Measurements from ENCODE around the gene MRPS15.
"Not testable (repeated sequence)": the region's sequence is repeated elsewhere in the genome, so short reads cannot be mapped to it uniquely, and the experiment has no call there.

MRPS15 gene

GRCh38 chr1:36482724-36483388 lies 18.7 kb upstream of the MRPS15 start, which contains the start of gene CSF3R:
Gene CSF3R (minus strand): TSS chr1:36482913. CDS start chr1:36479496, 3,417 bp downstream.
- peak; percentile 40 for DNase-seq

- DNase-seq = no peak
These were observed 17.9 kb upstream of the MRPS15 start for GRCh38 chr1:36481771-36482723.

GRCh38 chr1:36481091-36481490 lies 16.9 kb upstream of the MRPS15 start:
- no peak for DNase-seq

DNA sequence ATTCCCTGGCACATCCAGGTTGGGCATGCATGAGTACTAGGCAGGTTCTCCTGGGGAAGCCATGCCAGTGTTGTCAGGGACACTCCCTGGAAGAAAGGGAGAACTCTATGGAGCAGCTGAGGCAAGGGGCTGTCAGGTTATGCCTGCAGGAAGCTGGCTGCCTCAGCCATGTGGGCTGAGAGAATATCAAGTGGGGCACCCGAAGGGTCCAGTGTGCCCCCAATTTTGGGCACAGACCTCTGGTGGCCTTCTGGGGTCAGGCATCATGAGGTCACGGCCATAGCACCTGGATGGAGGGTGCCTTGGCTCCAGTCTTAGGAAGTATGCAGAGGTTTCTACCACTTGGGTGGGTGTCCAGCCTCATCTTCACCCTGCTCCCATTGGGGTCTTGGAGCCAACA lies 16.0 kb upstream of the MRPS15 start:
- no peak for DNase-seq

DNA sequence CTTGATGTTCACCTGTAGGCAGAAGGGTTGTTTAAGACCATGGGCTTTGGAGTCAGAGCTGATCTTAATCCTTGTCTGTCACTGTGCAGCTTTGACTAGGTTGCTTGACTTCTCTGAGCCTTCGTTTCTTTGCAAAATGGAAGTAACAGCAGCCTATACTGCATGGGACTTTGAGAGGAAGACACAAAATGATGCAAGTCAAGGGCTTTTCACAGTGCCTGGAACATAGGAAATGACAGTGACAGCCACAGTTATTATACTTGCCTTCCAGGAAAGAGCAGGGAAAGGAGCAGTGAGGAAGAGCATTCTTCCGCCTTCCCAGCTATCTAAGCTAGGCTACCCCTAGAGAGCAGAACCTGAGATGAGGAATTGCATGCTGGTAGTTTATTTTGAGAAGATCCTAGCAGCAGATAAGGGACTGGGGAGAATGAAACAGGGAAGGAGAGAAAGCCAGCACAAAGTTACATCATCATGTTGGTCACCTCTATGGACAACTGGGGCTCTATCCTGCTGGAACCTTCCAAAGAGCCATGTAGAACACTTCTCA lies 15.4 kb upstream of the MRPS15 start:
- DNase-seq = no peak

DNA sequence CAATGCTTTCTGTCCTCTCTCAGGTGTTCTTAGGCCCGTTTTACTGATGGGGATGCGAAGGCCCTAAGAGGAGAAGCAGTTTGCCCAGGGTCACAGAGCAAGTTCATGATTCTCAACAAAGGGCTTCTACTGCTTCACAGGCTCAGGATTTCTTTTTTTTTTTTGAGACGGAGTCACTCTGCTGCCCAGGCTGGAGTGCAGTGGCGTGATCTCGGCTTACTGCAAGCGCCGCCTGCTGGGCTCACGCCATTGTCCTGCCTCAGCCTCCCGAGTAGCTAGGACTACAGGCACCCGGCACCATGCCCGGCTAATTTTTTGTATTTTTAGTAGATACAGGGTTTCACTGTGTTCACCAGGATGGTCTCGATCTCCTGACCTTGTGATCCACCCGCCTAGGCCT lies 13.4 kb upstream of the MRPS15 start:
- DNase-seq = not testable (repeated sequence)

GRCh38 chr1:36476945-36477344 lies 12.8 kb upstream of the MRPS15 start:
- no peak for DNase-seq

DNA sequence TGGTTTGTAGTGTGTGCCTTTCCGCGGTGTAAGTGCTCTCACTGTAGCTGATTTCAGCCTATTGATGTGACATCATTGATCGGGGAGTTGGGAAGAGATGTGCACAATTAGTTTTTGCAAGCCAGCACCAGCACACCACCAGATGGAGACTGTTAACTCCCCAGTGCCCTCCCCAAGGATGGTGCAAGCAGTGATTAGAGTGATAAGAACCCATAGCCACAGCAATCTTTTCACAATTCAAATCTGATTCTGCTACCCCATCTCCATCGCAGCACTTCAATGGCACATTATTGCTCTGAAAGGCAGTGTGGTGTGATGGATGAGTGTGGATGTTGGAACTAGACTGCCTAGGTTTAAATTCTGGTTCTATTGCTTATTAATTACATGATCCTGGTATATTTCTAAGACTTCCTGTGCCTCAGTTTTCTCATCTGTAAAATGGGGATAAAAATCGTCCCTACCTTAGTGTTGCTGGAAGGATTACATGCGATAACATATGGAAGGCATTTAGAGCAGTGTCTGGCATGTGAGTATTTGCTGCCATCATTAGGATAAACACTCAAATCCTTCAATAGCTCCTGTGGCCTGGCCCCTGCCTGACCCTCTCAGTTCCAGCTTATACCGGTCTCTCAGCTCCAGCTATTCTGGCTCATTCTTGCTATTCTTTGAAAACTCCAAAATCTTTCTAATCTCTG lies 11.9 kb upstream of the MRPS15 start:
- DNase-seq = no peak

DNA sequence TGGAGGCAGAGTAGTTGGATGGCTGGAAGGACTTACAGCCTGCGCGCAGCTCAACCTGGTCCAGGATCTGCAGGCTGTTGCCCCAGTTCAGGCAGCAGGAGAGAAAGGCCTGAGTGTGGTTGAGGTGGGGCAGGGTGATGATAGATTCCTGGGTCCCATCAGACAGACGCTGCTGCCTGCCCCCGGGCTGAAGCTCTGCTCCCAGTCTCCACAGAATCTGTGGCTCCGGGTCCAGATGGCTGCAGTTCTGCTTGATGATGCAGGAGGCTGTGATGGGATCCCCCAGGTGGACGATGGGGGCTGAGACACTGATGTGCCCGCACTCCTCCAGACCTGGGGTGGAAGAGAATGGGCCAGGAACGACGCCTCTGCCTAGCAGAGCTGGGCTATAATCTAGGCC lies 11.2 kb upstream of the MRPS15 start:
- no peak for DNase-seq

DNA sequence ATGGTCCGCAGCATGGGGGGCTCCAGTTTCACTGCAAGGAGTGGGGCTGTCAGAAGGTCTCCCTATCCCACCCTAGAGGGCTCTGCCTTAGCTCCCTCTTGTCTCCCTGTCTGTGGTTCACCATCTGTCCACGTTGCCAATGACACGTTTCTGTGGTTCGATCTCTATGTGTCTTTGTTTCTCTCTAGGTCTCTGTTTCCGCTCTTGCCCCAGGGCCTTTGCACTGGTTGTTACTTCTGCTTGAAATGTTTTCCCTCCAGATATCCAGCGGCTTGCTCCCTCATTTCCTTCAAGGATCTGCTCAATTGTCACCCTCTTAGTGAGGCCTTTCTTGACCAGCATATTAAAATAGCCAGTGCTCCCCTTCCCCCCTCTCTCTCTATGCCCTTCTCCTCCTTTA lies 8.5 kb upstream of the MRPS15 start:
- no peak for DNase-seq

GRCh38 chr1:36471830-36472641 lies 7.9 kb upstream of the MRPS15 start:
- DNase-seq = no peak

DNA sequence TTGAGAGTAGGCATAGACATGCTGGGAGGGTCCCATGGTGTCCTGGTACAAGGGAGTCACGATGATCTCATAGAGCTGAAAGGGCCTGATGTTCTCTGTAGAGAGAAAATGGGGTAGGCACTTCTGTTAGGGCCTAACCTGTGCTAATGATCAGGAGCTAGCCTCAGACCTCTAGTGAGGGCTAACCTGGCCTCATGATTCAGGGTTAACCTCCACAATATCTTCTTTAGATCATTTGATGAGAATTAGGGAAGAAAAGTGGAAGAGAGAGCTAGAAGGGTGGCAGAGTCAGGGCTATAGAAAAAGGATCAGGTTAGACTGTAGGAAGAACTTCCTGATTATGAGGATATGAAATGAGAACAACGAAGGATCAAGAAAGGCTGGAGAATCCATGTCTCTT lies 5.0 kb upstream of the MRPS15 start:
- no peak for DNase-seq

DNA sequence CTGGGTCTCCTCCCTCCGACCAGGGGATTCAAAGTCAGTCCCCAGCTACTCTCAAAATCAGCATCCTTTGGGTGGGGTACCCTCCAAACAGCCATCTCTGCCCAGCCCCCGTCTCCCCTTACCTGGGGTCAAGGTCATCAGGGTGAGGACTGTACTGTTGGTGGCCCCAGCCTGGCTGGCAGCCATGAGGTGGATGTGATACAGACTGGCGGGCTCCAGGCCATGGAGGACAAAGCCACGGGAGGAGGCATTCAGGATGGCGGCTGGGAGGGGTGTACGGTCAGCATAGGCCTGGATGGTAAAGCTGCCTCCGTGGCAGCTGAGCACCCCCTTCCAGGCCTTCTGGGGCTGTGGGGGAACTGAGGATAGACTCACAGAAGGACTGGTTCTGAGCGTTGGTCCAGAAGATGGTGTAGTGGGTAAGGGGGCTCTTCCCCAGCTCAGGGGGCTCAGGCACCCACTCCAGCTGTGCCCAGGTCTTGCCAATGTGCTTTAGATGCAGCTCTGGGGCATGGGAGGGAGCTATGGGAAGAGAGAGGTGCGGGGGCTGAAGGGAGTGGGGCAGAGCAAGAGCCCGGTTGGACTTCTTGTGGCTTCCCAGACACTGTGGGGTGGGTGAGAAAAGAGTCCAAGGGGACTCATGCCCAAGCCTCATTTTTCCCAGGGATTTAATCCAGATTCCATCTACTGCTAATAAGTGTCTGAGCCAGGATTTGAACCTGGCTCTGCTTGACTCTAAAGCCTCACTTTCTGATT lies 3.7 kb upstream of the MRPS15 start:
- no peak for DNase-seq

DNA sequence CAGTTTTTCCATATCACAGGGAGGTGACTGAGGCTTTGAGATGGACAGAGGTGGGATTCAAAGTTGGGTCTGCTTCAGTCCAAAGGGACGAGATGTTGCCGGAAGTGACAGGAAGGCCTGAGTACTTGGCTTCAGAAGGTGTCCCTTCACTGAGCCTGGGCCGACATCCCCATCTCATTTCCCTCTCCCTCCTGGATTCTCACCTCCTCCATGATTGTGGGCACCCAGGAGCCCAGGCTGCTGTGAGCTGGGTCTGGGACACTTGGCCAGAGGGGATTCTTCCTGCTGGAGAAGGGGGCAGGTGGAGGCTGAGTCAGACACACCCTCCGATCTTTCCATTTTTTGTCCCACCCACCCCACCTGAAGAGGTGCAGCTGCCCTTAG lies 2.8 kb upstream of the MRPS15 start:
- no peak for DNase-seq

GRCh38 chr1:36466370-36467026 lies 2.3 kb upstream of the MRPS15 start:
- DNase-seq = no peak

DNA sequence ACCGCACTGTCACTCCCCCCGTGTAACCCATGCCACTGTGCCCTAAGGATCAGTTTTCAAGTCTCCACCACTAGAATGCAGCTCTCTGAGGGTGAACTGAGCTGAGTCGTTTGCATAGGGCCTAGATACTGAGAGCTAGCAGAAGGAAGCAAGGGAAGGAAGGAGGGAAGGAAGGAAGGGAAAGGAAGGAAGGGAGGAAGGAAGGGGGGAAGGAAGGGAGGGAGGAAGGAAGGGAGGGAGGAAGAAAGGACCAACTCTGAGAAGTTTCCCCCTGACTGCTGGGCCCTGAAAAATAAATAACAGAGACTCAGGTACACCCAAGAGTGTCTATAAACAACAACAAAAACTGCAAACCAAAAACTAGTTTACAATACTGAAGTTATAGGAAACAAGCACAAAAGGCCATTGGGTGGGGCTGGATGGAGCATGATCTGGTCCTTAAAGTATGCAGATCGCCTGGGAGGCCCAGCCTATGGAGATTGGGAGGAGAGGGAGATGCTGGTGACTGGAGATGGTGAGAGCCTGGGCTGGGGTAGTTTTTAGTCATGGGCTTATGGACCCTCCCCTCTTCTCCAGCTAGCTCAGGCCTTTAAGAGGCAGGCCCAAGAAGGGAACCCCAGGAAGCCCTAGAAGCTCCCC lies 1.7 kb upstream of the MRPS15 start:
- no peak for DNase-seq

GRCh38 chr1:36464605-36465393 lies 615 bp upstream of the MRPS15 start:
- DNase-seq = no peak

DNA sequence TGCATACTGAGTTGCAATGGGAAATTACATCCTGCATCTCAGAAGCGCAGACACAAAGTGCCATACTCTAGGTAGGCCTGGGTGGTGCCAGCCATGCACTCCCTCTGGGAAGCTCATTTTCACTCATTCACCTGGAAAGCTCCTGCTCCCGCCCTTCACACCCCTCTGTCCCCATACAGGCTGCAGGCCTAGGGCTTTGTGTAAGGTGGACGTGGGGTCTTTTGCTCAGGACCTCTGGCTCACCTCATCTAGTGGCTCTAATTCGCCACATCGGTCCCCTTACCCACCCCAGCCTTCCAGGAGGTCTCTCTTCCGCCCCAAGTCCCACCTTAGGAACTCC lies 751 bp downstream of the MRPS15 start:
- no peak for DNase-seq

- no peak for DNase-seq
These were observed 5.3 kb downstream of the MRPS15 start for GRCh38 chr1:36458910-36459309.

DNA sequence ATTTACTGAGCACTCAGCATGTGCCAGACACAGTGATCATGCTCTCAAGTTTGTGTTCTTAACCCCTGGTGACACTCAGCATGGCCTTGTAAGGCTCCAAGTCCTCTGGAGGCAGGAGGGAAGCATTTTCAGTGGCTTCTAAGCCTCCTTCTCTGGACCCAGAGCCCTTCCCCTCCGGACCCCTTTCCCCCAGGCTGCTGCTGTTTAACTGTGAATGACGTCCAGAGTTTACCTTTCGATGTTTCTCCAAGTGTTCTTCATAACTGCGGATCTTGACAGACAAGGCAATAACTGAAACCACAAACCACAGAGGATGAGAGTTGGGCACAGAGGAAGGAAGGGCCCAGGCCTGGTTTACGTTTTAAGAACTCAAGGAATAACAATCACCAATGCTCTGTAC lies 6.5 kb downstream of the MRPS15 start:
- no peak for DNase-seq
